Measurements from ENCODE around the gene TMEM259. TPM values are rescaled to one million over a fixed set of nuclear protein-coding genes. Genes with fewer than 3 reads are reported as not detected.
A peak's percentile ranks its signal among the peaks of the same experiment; 100 is the strongest.

TMEM259 gene
- total RNA-seq, 6 experiments from 2014 or later, result 127 to 164 (median 149) TPM

DNA sequence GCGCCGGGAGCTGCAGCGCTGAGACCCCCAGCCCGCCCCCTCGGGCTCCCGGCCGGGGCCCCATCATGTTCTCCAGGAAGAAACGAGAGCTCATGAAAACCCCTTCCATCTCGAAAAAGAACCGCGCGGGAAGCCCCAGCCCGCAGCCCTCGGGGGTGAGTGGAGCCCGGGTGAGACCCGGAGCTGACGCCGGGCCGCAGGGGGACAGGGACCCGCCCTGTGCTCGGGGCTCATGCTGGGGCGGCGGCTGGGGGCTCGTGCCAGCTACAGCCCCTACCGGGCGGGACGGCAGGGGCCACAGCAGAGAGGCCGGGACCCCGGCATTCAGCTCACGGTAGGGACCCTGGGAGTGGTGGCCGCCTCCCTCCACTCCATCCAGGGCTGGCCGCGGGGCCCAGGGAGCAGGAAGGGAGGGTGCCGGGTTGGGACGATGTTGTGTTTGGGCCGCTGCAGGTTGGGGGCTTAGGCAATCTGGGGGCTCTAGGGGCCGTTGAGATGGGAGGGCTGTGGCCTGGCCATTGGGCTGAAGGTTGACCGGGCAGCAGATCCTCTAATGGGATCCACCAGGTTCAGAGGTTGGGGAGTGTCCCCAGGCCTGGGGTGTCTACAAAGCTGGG lies 46.5 kb upstream of the TMEM259 start:
- Mint-ChIP-seq H3K4me1 (ENCODE audit: low read depth) (peaks cover 7% of the 10 kb centered on the region; the same call in 1 of the 2 replicates), H3K27me3 (ENCODE audit: insufficient read depth) (peaks cover 13% of the 10 kb centered on the region), H3K27ac (no peak overlapping the region), H3K36me3 (ENCODE audit: low read depth) (no peaks in the 10 kb centered on the region), H3K4me3 (no peak overlapping the region), H3K9me3 (no peaks in the 10 kb centered on the region)
- no peak for DNase-seq
- TF ChIP-seq, protein P1, sequence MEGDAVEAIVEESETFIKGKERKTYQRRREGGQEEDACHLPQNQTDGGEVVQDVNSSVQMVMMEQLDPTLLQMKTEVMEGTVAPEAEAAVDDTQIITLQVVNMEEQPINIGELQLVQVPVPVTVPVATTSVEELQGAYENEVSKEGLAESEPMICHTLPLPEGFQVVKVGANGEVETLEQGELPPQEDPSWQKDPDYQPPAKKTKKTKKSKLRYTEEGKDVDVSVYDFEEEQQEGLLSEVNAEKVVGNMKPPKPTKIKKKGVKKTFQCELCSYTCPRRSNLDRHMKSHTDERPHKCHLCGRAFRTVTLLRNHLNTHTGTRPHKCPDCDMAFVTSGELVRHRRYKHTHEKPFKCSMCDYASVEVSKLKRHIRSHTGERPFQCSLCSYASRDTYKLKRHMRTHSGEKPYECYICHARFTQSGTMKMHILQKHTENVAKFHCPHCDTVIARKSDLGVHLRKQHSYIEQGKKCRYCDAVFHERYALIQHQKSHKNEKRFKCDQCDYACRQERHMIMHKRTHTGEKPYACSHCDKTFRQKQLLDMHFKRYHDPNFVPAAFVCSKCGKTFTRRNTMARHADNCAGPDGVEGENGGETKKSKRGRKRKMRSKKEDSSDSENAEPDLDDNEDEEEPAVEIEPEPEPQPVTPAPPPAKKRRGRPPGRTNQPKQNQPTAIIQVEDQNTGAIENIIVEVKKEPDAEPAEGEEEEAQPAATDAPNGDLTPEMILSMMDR (IDR thresholded peaks at IDR 0.05), result no peak

DNA sequence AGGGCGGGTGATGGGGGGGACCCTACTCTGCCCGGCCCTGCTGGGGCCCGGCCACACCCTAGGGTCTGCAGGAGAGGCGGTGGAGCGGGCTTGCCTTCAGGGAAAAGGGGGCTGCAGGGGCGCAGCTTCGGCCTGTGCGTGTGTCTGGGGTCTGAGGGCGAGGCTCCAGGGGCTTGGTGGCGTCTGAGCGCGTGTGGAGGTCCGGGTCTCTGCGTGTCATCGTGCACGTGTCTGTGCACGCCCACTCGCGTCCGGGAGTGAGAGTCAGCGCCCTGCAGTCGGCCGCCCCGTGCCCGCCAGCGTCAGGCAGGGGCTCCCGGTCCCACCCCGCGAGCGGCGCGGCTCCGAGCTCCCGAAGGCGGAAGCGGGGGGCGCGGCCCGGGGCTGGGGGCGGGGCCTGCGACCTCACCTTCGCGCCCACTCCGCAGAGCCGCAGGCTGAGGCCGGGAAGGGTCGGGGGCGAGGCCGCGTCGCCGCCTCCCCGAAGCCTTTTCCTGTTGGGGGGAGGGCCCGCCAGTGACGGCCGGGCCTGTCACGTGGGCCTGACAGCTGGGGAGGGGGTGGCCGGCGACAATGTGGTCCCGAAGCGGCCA lies 45.9 kb upstream of the TMEM259 start, which contains the start of gene ARHGAP45:
Gene ARHGAP45, plus strand, starts transcription at position 420 of the 593 bp plus-strand sequence. CDS start 239 bp downstream, outside the sequence.
- Mint-ChIP-seq H3K27me3 (ENCODE audit: insufficient read depth) (peaks cover 13% of the 10 kb centered on the region), H3K27ac (no peak within 1 kb of the TSS), H3K9me3 (no peaks in the 10 kb centered on the region), H3K36me3 (ENCODE audit: low read depth) (no peaks in the 10 kb centered on the region), H3K4me1 (ENCODE audit: low read depth) (peaks cover 4% of the 10 kb centered on the region; the same call in 1 of the 2 replicates), H3K4me3 (no peak within 1 kb of the TSS)
- no peak for DNase-seq
- TF ChIP-seq, protein P1 (IDR thresholded peaks at IDR 0.05), result no peak

DNA sequence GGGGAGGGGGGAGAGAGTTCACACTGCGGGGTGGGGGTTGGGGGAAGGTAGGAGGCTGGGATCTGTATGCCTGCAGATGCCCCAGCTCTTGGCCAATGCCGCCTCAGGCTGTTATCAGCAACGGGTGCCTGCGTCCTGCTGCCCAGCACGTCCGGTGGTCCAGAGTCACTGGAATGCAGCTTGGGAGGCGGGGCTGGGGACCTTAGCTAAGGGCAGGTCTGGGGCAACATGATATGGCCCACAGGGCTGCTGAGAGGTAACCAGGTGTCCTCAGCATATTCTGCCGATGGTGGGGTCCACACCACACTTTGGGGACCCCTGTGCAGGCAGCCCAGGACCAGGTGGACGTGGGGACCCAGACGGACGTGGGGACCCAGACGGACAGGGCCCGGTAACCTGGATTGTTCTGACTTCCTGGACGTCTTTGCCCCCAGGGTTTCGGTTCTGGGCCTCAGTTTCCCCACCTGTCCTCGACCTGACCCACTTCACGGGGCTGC lies 45.4 kb upstream of the TMEM259 start:
- Mint-ChIP-seq H3K36me3 (ENCODE audit: low read depth) (no peaks in the 10 kb centered on the region), H3K27ac (no peak overlapping the region), H3K9me3 (no peaks in the 10 kb centered on the region), H3K4me1 (ENCODE audit: low read depth) (no peaks in the 10 kb centered on the region), H3K27me3 (ENCODE audit: insufficient read depth) (peaks cover 13% of the 10 kb centered on the region), H3K4me3 (no peak overlapping the region)
- TF ChIP-seq, protein P1 (IDR thresholded peaks at IDR 0.05), result no peak
- DNase-seq, result no peak

DNA sequence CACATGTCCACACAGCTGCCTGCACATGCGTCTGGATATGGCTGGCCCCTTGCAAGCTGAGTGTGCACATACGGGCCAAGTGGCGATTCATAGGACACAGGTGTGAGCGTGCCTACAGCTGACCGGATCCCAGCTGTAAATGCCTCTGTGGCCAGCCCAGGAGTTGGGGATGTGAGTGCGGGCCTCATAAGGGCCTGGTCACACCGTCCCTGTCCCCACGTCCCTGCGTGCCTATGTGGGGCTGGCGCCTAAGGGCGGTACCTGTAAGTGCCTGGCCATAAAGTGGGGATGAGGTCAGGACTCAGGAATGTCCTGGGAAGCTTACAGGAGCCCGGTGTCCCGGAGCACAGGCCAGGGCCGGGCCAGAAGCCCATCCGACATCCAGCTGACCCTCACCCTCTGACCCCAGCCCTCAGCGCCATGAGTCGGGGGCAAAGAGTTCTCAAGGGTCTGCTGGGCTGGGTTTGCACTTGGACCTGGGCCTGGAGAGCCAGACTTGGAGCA lies 44.7 kb upstream of the TMEM259 start:
- no peaks in the 10 kb centered on the region for H3K4me1 Mint-ChIP-seq (ENCODE audit: low read depth)
- no peak for DNase-seq
- no peaks in the 10 kb centered on the region for H3K36me3 Mint-ChIP-seq (ENCODE audit: low read depth)
- H3K4me3 Mint-ChIP-seq, result no peak overlapping the region
- peaks cover 13% of the 10 kb centered on the region for H3K27me3 Mint-ChIP-seq (ENCODE audit: insufficient read depth)
- TF ChIP-seq, protein P1 (IDR thresholded peaks at IDR 0.05), result no peak
- no peak overlapping the region for H3K27ac Mint-ChIP-seq
- no peaks in the 10 kb centered on the region for H3K9me3 Mint-ChIP-seq

DNA sequence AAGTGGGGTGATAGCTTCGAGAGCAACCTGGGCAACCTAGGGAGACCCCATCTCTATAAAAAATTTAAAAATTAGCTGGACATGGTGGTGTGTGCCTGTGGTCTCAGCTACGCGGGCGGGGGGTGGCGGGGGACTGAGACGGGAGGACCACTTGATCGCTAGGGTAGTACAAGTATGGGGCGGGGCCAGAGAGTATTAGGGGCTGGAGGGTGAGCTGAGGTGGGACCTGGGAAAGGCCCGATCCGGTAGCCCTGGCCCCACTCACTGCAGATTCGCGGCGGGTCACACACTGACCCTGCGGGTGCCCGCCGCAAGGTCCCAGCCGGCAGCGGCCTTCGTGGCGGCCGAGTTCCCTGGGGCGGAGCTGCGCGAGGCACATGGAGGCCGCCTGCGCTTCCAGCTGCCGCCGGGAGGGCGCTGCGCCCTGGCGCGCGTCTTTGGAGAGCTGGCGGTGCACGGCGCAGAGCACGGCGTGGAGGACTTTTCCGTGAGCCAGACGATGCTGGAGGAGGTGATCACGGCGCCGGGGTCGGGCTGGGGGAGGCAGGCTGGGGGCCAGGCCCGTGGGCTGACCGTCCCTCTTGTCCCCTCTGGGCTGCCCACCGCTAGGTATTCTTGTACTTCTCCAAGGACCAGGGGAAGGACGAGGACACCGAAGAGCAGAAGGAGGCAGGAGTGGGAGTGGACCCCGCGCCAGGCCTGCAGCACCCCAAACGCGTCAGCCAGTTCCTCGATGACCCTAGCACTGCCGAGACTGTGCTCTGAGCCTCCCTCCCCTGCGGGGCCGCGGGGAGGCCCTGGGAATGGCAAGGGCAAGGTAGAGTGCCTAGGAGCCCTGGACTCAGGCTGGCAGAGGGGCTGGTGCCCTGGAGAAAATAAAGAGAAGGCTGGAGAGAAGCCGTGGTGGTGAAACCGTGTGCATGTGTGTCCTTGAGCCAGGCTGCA lies 44.0 kb upstream of the TMEM259 start:
- TF ChIP-seq, protein P1 (IDR thresholded peaks at IDR 0.05), result peak; percentile 81
- no peak for DNase-seq

More for the DNA sequence above, 44.0 kb upstream of the TMEM259 start:
- Mint-ChIP-seq H3K4me1 (ENCODE audit: low read depth) (no peaks in the 10 kb centered on the region), H3K27ac (no peak overlapping the region), H3K4me3 (no peak overlapping the region), H3K36me3 (ENCODE audit: low read depth) (no peaks in the 10 kb centered on the region), H3K9me3 (no peaks in the 10 kb centered on the region), H3K27me3 (ENCODE audit: insufficient read depth) (peaks cover 9% of the 10 kb centered on the region)
